Upper lobe of left lung (tissue), 4 donors: Measurements from ENCODE around the gene SLC16A8.

Experiments used
- EP300 ChIP-seq, 4 donors: sonication (generic); formaldehyde crosslinking; IDR thresholded peaks; one replicate each; pipeline ENCODE4 v1.5.1; 2017; ENCODE audit warnings: antibody characterized with exemption in 4 of 4, control low read depth in 2 of 4
- POLR2A ChIP-seq, 4 donors: fragments of 450-650 bp; IDR thresholded peaks; one replicate each; pipeline ENCODE4 v1.5.1; 2016 to 2017; ENCODE audit warnings: antibody characterized with exemption in 4 of 4, mild to moderate bottlenecking in 2 of 4
- TF ChIP-seq, protein P1 (sequence below), 6 experiments: fragments of 450-650 bp in 4 of 6; fragments of 200-600 bp in 2 of 6; sonication (generic) in 2 of 6; IDR thresholded peaks; one replicate each; pipeline ENCODE4 v1.5.1; 2016 to 2019; ENCODE audit warnings: antibody characterized with exemption in 6 of 6

DNA sequence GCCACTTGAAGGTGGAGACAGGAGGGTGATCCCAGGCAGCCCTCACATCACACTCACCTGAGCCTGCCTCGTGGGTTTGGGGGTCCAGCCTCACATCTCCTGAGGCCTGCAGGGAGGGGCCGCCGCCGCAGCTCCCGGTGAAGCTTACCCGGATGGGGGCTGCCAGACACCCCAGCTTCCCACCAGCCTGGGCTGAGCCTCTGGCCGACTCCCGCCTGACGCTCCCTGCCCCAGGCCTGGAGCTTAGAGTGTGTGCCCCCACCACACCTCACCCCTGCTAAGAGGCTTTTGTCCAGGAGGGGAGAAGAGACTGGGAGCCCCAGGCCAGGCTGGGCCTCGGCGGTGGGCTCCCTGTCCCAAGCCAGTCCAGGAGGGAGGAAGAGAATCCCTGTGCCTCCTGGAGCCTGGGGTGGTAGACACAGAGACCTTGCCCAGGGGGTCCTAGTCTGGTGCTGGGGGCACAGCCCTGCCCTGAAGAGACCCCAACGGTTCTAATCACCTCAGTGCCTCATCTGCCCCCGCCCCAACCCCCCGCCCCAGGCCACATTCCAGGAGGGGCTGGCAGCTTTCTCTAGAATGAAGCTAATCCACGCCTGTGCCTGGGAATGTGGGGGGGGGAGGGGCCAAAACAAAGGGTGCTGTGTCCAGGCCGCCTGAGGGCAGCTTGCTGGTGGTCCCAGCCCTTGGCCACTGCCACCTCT is at the start of gene SLC16A8:
- no peak for TF ChIP-seq POLR2A (IDR thresholded peaks at IDR 0.05)
- TF ChIP-seq, protein P1, sequence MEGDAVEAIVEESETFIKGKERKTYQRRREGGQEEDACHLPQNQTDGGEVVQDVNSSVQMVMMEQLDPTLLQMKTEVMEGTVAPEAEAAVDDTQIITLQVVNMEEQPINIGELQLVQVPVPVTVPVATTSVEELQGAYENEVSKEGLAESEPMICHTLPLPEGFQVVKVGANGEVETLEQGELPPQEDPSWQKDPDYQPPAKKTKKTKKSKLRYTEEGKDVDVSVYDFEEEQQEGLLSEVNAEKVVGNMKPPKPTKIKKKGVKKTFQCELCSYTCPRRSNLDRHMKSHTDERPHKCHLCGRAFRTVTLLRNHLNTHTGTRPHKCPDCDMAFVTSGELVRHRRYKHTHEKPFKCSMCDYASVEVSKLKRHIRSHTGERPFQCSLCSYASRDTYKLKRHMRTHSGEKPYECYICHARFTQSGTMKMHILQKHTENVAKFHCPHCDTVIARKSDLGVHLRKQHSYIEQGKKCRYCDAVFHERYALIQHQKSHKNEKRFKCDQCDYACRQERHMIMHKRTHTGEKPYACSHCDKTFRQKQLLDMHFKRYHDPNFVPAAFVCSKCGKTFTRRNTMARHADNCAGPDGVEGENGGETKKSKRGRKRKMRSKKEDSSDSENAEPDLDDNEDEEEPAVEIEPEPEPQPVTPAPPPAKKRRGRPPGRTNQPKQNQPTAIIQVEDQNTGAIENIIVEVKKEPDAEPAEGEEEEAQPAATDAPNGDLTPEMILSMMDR (IDR thresholded peaks at IDR 0.05) = no peak
- TF ChIP-seq EP300 (IDR thresholded peaks at IDR 0.05) = no peak
